ENCODE data around the gene DCBLD2. TPM values are rescaled to one million over a fixed set of nuclear protein-coding genes. Genes with fewer than 3 reads are reported as not detected.

Gene DCBLD2
- total RNA-seq, 1 experiment from 2014 or later: 265 TPM

DNA sequence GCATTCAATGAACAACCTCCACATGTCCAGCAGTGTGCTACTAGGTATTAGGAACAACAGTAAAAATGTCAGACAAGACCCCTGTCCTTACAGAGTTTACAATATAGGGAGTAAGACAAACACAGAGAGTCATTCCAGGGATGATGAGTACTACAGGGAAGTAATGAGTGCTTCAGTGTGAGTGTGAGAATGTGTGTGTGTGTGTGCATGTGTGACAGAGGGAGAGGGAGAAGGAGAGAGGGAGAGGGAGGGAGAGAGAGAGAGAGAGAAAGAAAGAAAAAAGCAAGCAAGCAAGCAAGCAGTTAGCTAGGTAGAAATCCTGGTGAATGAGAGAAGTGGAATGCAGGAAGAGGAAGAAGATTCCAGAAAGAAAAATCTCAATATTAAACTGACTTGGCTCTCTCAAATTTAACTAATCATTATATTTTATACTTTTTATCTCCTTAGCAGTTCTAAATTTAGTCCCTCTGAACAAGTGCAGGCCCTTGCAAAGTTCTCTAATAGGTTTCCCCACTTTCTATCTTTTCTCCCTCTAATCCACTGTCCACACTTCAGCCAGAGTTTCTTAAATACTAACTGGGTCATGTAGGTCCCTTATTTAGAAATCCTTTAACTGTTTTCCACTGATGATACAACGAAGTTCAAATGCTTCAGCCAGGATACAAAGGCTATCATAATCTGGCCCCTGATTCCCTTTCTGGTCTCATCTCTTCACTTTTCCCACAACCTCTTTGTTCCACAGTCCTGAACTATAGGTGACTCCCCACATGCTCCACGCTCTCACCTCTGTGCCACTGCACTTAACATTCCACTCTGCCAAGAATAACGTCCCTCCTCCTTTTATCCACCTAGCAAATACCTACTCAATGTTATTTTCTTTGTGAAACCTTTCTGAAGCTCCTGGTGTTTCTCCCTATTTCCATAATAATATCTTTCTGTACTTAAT is 10.3 kb downstream of the DCBLD2 start:
- peaks cover 90% of the 10 kb centered on the region for H4K20me1 ChIP-seq (ENCODE audit: low read length)
- DNase-seq: no peak
- H3K9me3 ChIP-seq (ENCODE audit: low read length): no peaks in the 10 kb centered on the region
- ATAC-seq: peak; percentile 12
- peak overlapping the region; percentile 90 for H3K4me2 ChIP-seq (ENCODE audit: low read length)
- CTCF ChIA-PET: interaction anchor here (0.6 kb wide), 1 partner anchor 328 kb away, joined by 3 read pairs; no protein-coding TSS in a partner anchor
- no peaks in the 10 kb centered on the region for H3K27me3 ChIP-seq (ENCODE audit: low read length)
- H3K79me2 ChIP-seq (ENCODE audit: low read length): peaks cover 100% of the 10 kb centered on the region
- TF ChIP-seq, protein P1, sequence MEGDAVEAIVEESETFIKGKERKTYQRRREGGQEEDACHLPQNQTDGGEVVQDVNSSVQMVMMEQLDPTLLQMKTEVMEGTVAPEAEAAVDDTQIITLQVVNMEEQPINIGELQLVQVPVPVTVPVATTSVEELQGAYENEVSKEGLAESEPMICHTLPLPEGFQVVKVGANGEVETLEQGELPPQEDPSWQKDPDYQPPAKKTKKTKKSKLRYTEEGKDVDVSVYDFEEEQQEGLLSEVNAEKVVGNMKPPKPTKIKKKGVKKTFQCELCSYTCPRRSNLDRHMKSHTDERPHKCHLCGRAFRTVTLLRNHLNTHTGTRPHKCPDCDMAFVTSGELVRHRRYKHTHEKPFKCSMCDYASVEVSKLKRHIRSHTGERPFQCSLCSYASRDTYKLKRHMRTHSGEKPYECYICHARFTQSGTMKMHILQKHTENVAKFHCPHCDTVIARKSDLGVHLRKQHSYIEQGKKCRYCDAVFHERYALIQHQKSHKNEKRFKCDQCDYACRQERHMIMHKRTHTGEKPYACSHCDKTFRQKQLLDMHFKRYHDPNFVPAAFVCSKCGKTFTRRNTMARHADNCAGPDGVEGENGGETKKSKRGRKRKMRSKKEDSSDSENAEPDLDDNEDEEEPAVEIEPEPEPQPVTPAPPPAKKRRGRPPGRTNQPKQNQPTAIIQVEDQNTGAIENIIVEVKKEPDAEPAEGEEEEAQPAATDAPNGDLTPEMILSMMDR (conservative IDR thresholded peaks at IDR 0.05; ENCODE audit: low read depth, low read length): no peak
- TF ChIP-seq EZH2 (IDR thresholded peaks at IDR 0.05; ENCODE audit: low read length, unreplicated experiment) (no peak), EZH2phosphoT487 (IDR thresholded peaks at IDR 0.05; ENCODE audit: borderline replicate concordance, low read length) (no peak)
- POLR2A ChIA-PET (ENCODE audit: unreplicated experiment): interaction anchor here (0.6 kb wide), 1 partner anchor 96 kb away, joined by 12 read pairs; no protein-coding TSS in a partner anchor
- BruUV-seq (replicated peaks): no TSS peak
- no peak overlapping the region for H3K9ac ChIP-seq (ENCODE audit: low read length)
- no peak overlapping the region for H2AFZ ChIP-seq (ENCODE audit: low read length)
- peak overlapping the region; percentile 13 for H3K27ac ChIP-seq (ENCODE audit: low read length)
- H3K36me3 ChIP-seq (ENCODE audit: low read depth, low read length): peaks cover 83% of the 10 kb centered on the region
- H3K4me3 ChIP-seq (ENCODE audit: low read length): 0 out of 2 replicates have a peak overlapping the region, but pooled peaks have one; percentile 20
- H3K4me1 ChIP-seq (ENCODE audit: insufficient read depth, low read length): peaks cover 99% of the 10 kb centered on the region
- no peaks in the 10 kb centered on the region for H3K9me2 ChIP-seq (replicated peaks; ENCODE audit: low read length)
- intact Hi-C loops (cut with micrococcal nuclease): no loop called here
- peaks cover 8% of the 10 kb centered on the region for H3F3A ChIP-seq (ENCODE audit: low read length, unreplicated experiment)

DNA sequence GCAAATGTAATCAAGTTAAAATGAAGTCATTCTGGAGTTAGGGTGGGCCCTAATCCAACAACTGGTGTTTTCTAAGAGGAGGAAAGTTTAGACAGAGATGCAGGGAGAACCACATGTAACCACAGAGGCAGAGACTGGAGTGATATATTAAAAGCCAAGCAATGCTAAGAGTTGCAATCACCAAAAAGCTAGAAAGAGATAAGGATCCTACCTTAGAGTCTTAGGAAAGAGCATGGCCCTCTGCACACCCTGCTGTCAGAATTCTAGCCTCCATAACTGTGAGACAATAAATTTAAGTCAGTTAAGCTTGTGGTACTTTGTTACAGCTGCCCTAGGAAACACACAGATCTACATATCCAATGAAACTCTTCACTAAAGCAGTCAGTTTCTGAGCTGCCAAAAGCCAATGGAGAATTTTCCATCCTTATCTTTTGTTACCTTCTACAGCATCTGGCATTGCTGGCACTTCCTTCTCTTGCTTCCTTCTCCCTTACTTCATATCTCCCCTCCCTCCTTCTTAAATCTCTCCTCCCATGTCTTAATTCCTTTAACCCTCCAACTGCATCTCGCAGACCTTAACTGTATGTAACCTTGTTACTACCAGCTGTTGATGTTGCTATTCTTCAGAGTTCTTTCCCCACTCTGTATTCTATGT is 11.2 kb downstream of the DCBLD2 start:
- Histone ChIP-seq H3K4me3 (ENCODE audit: low read length) (no peak overlapping the region), H3K4me1 (ENCODE audit: insufficient read depth, low read length) (peaks cover 99% of the 10 kb centered on the region), H3K27ac (ENCODE audit: low read length) (peak overlapping the region; percentile 13; the same call in 1 of the 2 replicates), H3K79me2 (ENCODE audit: low read length) (peaks cover 100% of the 10 kb centered on the region), H2AFZ (ENCODE audit: low read length) (no peak overlapping the region), H3K27me3 (ENCODE audit: low read length) (no peaks in the 10 kb centered on the region), H3K4me2 (ENCODE audit: low read length) (peak overlapping the region; percentile 90), H3K9me2 (replicated peaks; ENCODE audit: low read length) (no peaks in the 10 kb centered on the region), H3K36me3 (ENCODE audit: low read depth, low read length) (peaks cover 81% of the 10 kb centered on the region), H4K20me1 (ENCODE audit: low read length) (peaks cover 90% of the 10 kb centered on the region), H3F3A (ENCODE audit: low read length, unreplicated experiment) (peaks cover 10% of the 10 kb centered on the region), H3K9ac (ENCODE audit: low read length) (no peak overlapping the region), H3K9me3 (ENCODE audit: low read length) (no peaks in the 10 kb centered on the region)
- TF ChIP-seq, protein P1 (conservative IDR thresholded peaks at IDR 0.05; ENCODE audit: low read depth, low read length): no peak
- TF ChIP-seq EZH2phosphoT487 (IDR thresholded peaks at IDR 0.05; ENCODE audit: borderline replicate concordance, low read length) (no peak), EZH2 (IDR thresholded peaks at IDR 0.05; ENCODE audit: low read length, unreplicated experiment) (no peak)
- POLR2A ChIA-PET (ENCODE audit: unreplicated experiment): interaction anchor here (0.6 to 0.7 kb wide), 2 partner anchors 33 to 97 kb away, joined by 3 to 12 read pairs; no protein-coding TSS in a partner anchor
- ATAC-seq (no peak), DNase-seq (no peak)
- BruUV-seq (replicated peaks): no TSS peak
- CTCF ChIA-PET: no interaction called here
- intact Hi-C loops (cut with micrococcal nuclease): no loop called here
